ENCODE data around the gene FHAD1.

The FHAD1 gene

GRCh38 chr1:15236321-15236721 lies 10.7 kb upstream of the FHAD1 start:
- H3K4me3 ChIP-seq (ENCODE audit: low read depth, low read length): no peak overlapping the region
- DNase-seq (ENCODE audit: low read depth): no peak
- TF ChIP-seq CTCF (IDR thresholded peaks at IDR 0.05; ENCODE audit: control insufficient read depth, extremely low read depth, insufficient read depth): no peak

- no peak for TF ChIP-seq CTCF (IDR thresholded peaks at IDR 0.05; ENCODE audit: control insufficient read depth, extremely low read depth, insufficient read depth)
- no peak overlapping the region for H3K4me3 ChIP-seq (ENCODE audit: low read depth, low read length)
- DNase-seq (ENCODE audit: low read depth): no peak
These were observed 10.3 kb upstream of the FHAD1 start for GRCh38 chr1:15236746-15237145.

- DNase-seq (ENCODE audit: low read depth): no peak
- H3K4me3 ChIP-seq (ENCODE audit: low read depth, low read length): no peak overlapping the region
- TF ChIP-seq CTCF (IDR thresholded peaks at IDR 0.05; ENCODE audit: control insufficient read depth, extremely low read depth, insufficient read depth): no peak
These were observed 8.2 kb upstream of the FHAD1 start for GRCh38 chr1:15238789-15239188.

GRCh38 chr1:15242766-15243165 lies 4.3 kb upstream of the FHAD1 start:
- no peak for DNase-seq (ENCODE audit: low read depth)
- no peak for TF ChIP-seq CTCF (IDR thresholded peaks at IDR 0.05; ENCODE audit: control insufficient read depth, extremely low read depth, insufficient read depth)

GRCh38 chr1:15243275-15244043 lies 3.6 kb upstream of the FHAD1 start:
- DNase-seq (ENCODE audit: low read depth): no peak
- no peak for TF ChIP-seq CTCF (IDR thresholded peaks at IDR 0.05; ENCODE audit: control insufficient read depth, extremely low read depth, insufficient read depth)
- H3K4me3 ChIP-seq (ENCODE audit: low read depth, low read length): no peak overlapping the region

More at GRCh38 chr1:15242766-15243165, 4.3 kb upstream of the FHAD1 start:
- H3K4me3 ChIP-seq (ENCODE audit: low read depth, low read length): no peak overlapping the region

GRCh38 chr1:15244813-15245212 lies 2.2 kb upstream of the FHAD1 start:
- no peak for DNase-seq (ENCODE audit: low read depth)
- TF ChIP-seq CTCF (IDR thresholded peaks at IDR 0.05; ENCODE audit: control insufficient read depth, extremely low read depth, insufficient read depth): no peak
- H3K4me3 ChIP-seq (ENCODE audit: low read depth, low read length): no peak overlapping the region
